Chondrocyte (in vitro differentiated cells): ENCODE measurements around the gene GSTA1. TPM values are rescaled to one million over a fixed set of nuclear protein-coding genes. Genes with fewer than 3 reads are reported as not detected.
"Not testable (repeated sequence)": the region's sequence is repeated elsewhere in the genome, so short reads cannot be mapped to it uniquely, and the experiment has no call there.

ENCODE experiments used
- DNase-seq: peaks from one replicate; pipeline ENCODE4 v3.0.0; 2021; ENCODE audit warnings: mixed read lengths, low spot score
- H3K27ac Mint-ChIP-seq: one replicate; pipeline ENCODE4 v1.8.0; 2021; ENCODE audit warnings: mild to moderate bottlenecking, moderate library complexity, mixed read lengths; ENCODE audit not compliant: unreplicated experiment
- H3K27me3 Mint-ChIP-seq: 2 replicates; pipeline ENCODE4 v1.8.0; 2021; ENCODE audit warnings: low read depth, mixed read lengths
- H3K36me3 Mint-ChIP-seq: 2 replicates; pipeline ENCODE4 v1.8.0; 2021; ENCODE audit warnings: low read depth, mixed read lengths
- H3K4me1 Mint-ChIP-seq: 2 replicates; pipeline ENCODE4 v1.8.0; 2021; ENCODE audit warnings: low read depth, mild to moderate bottlenecking, mixed read lengths
- H3K4me3 Mint-ChIP-seq: one replicate; pipeline ENCODE4 v1.8.0; 2021; ENCODE audit warnings: mild to moderate bottlenecking, moderate library complexity, mixed read lengths; ENCODE audit not compliant: unreplicated experiment
- H3K9me3 Mint-ChIP-seq: 2 replicates; pipeline ENCODE4 v1.8.0; 2021; ENCODE audit warnings: low read depth, mixed read lengths
- total RNA-seq: library from RNA; stranded (reverse); gene quantifications from 3 replicates; pipeline ENCODE4 v1.2.1, GENCODE V29; 2021
- TF ChIP-seq, protein P1 (sequence below): fragments of 200-600 bp; sonication (generic); IDR thresholded peaks from 2 replicates; pipeline ENCODE4 v1.5.0; 2021; ENCODE audit warnings: antibody characterized with exemption, mild to moderate bottlenecking, moderate library complexity

GSTA1 gene
- total RNA-seq, 1 donor from 2014 or later, result not detected

DNA sequence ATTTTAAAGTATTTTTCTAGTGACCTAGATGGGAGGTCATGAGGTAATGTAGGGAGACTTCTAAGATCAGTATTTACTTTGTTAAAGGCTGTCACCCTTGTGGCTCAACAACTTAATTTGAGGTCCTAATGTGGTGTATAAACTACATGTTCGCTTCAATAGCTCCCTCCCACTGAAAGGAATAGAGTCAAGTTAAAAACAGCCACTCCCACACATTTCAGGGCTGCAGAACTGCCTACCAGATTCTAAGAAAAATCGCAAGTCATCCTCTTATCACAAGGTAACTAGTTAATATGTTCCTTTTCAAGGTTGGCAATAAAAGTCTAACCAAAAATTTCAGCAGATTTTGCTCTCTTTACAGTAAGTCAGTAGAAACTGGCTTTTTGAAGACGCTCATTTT, 15.1 kb downstream of the GSTA1 start:
- DNase-seq, result no peak
- TF ChIP-seq, protein P1, sequence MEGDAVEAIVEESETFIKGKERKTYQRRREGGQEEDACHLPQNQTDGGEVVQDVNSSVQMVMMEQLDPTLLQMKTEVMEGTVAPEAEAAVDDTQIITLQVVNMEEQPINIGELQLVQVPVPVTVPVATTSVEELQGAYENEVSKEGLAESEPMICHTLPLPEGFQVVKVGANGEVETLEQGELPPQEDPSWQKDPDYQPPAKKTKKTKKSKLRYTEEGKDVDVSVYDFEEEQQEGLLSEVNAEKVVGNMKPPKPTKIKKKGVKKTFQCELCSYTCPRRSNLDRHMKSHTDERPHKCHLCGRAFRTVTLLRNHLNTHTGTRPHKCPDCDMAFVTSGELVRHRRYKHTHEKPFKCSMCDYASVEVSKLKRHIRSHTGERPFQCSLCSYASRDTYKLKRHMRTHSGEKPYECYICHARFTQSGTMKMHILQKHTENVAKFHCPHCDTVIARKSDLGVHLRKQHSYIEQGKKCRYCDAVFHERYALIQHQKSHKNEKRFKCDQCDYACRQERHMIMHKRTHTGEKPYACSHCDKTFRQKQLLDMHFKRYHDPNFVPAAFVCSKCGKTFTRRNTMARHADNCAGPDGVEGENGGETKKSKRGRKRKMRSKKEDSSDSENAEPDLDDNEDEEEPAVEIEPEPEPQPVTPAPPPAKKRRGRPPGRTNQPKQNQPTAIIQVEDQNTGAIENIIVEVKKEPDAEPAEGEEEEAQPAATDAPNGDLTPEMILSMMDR, result no peak
- no peaks in the 10 kb centered on the region for H3K27me3 Mint-ChIP-seq
- H3K36me3 Mint-ChIP-seq, result peaks cover 2% of the 10 kb centered on the region
- H3K4me1 Mint-ChIP-seq, result peaks cover 4% of the 10 kb centered on the region
- no peak overlapping the region for H3K27ac Mint-ChIP-seq
- H3K4me3 Mint-ChIP-seq, result no peak overlapping the region
- H3K9me3 Mint-ChIP-seq, result peaks cover 13% of the 10 kb centered on the region

DNA sequence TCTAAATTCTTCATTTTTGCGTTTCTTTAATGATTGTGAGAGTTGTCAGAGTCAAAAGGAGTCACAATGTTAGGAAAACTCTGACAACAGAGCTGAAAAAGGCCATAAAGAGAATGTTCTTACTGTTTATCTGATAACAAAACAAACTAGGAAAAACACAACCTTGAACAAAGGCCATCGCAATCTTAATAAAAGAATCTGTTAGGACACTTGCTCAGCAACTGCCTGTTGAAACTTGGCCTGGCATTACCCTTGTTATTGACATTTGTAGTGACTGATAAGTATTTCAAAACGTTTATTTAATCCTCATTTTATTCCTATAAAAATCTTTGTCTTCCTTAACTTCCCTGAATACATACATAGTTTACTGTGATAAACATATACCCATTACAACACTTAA, 15.7 kb downstream of the GSTA1 start:
- Mint-ChIP-seq H3K9me3 (peaks cover 10% of the 10 kb centered on the region), H3K36me3 (peaks cover 2% of the 10 kb centered on the region), H3K4me3 (no peak overlapping the region), H3K4me1 (peaks cover 4% of the 10 kb centered on the region), H3K27me3 (no peaks in the 10 kb centered on the region), H3K27ac (no peak overlapping the region)
- TF ChIP-seq, protein P1, result no peak
- no peak for DNase-seq

DNA sequence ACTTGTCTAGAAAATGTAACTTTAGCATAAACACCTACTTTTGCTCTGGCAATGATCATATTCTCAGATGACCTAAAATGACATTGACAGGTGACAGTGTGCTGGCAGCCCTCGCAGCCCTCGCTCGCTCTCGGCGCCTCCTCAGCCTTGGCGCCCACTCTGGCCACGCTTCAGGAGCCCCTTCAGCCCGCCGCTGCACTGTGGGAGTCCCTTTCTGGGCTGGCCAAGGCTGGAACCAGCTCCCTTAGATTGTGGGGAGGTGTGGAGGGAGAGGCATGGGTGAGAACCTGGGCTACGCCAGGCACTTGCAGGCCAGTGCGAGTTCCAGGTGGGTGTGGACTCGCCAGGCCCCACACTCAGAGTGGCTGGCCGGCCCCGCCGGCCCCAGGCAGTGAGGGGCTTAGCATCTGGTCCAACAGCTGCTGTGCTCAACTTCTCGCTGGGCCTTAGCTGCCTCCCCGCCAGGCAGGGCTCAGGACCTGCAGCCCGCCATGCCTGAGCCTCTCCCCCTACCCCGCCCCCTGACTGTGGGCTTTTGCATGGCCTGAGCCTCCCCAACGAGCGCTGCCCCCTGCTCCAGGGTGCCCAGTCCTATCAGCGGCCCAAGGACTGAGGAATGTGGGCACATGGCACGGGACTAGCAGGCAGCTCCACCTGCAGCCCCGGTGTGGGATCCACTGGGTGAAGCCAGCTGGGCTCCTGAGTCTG, 17.2 kb downstream of the GSTA1 start:
- no peak for DNase-seq
- Mint-ChIP-seq H3K4me3 (no peak overlapping the region), H3K27me3 (no peaks in the 10 kb centered on the region), H3K27ac (no peak overlapping the region), H3K4me1 (peaks cover 4% of the 10 kb centered on the region), H3K36me3 (no peaks in the 10 kb centered on the region), H3K9me3 (peaks cover 2% of the 10 kb centered on the region)
- TF ChIP-seq, protein P1, result no peak

DNA sequence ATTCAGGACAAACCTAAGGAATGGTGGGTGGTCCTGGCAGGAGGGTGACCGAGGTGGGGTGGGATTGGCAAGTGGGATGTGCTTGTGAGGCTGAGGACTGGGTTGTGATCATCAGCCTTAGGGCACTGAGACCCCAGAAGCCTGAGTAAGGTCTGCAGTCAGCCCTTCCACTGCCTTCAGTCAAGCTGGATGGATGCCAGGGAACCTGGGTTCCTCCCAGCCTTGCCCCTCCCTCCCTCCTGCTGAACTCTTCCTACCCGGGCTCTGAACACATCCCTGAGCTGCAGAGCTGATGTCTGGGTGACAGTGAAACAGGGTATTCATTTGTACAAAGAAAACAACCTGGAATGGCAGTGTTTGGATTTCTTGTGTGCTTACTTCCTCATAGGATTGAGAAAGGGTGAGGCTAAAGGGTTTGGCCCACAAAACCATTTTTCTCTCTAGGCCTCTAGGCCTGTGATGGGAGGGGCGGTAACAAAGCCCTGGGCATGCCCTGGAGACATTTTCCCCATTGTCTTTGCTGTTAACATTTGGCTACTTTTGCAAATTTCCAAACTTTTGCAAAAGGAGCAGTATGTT, 20.8 kb downstream of the GSTA1 start:
- not testable (repeated sequence) for H3K9me3 Mint-ChIP-seq, H3K27me3 Mint-ChIP-seq, H3K4me1 Mint-ChIP-seq, H3K4me3 Mint-ChIP-seq, DNase-seq, H3K27ac Mint-ChIP-seq, H3K36me3 Mint-ChIP-seq

DNA sequence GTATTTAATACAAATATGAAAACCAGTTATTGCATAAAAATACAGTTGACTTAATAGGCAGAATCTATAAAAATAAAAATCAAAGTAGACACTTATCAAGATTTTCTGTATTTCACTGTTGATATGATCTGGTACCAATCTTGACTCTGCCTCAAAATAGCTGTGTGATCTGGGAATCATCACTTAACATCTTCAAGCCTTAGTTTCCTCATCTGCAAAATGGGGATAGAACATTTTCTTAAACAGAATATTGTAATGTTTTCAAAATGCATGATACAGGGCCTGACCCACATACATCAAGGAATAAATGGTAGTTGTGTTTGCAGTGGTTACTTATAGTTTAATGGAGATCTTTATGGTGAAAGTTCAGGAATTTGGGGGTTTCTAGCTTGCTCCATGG, 21.4 kb downstream of the GSTA1 start:
- H3K9me3 Mint-ChIP-seq, H3K4me1 Mint-ChIP-seq, H3K27ac Mint-ChIP-seq, H3K27me3 Mint-ChIP-seq, H3K4me3 Mint-ChIP-seq, DNase-seq, H3K36me3 Mint-ChIP-seq: not testable (repeated sequence)

DNA sequence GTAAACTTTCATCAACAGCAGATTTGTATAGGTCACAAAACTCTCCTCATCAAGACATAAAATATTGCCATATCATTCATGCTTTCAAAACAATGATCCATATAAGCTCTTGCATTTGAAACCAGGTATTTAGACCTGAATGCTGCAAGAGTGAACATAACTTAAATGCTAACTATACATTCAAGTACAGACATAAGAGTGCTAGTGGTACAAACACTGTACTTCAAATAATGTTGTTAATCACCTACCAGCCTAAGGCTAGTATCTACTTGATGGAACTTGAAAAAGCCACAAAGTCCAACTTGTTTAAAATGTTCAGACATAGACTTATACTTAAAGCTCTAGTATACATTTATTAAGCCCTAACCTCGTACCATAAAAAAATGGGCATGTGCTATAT, 24.4 kb downstream of the GSTA1 start:
- Mint-ChIP-seq H3K27ac (no peak overlapping the region), H3K27me3 (peaks cover 11% of the 10 kb centered on the region), H3K4me3 (no peak overlapping the region), H3K9me3 (peaks cover 6% of the 10 kb centered on the region), H3K36me3 (no peaks in the 10 kb centered on the region), H3K4me1 (no peaks in the 10 kb centered on the region)
- DNase-seq, result no peak
- TF ChIP-seq, protein P1, result no peak

DNA sequence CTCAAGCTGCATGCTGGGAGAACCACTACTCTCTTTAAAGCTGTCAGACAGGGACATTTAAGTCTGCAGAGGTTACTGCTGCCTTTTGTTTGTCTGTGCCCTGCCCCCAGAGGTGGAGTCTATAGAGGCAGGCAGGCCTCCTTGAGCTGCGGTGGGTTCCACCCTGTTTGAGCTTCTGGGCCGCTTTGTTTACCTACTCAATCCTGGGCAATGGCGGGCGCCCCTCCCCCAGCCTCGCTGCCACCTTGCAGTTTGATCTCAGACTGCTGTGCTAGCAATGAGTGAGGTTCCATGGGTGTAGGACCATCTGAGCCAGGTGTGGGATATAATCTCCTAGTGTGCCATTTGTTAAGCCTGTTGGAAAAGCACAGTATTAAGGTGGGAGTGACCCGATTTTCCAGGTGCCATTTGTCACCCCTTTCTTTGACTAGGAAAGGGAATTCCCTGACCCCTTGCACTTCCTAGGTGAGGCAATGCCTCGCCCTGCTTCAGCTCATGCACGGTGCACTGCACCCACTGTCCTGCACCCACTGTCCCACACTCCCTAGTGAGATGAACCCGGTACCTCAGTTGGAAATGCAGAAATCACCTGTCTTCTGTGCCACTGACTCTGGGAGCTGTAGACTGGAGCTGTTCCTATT, 26.8 kb downstream of the GSTA1 start:
- not testable (repeated sequence) for H3K9me3 Mint-ChIP-seq, H3K27ac Mint-ChIP-seq, H3K36me3 Mint-ChIP-seq, H3K4me1 Mint-ChIP-seq, DNase-seq, H3K4me3 Mint-ChIP-seq
- peaks cover 16% of the 10 kb centered on the region for H3K27me3 Mint-ChIP-seq

DNA sequence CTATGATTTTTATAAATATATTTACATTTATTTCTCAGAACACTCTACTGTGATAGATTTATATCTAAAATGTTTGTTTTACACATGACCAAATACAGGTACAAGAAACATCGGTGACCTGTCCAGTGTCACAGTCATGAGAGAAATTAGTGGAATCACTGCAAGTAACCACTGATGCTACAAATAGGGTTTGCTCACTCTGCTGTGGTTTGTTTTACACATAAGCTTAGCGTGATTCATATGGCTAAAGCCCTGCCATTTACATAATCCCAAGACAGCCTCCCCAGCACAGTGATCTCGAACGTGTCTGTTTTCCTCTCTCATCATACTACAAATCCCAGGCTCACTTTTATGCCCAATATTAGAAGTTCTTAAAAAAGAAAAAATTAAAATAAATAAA, 34.2 kb downstream of the GSTA1 start:
- not testable (repeated sequence) for H3K36me3 Mint-ChIP-seq, H3K4me1 Mint-ChIP-seq, H3K27ac Mint-ChIP-seq, H3K4me3 Mint-ChIP-seq, H3K27me3 Mint-ChIP-seq, H3K9me3 Mint-ChIP-seq, DNase-seq

DNA sequence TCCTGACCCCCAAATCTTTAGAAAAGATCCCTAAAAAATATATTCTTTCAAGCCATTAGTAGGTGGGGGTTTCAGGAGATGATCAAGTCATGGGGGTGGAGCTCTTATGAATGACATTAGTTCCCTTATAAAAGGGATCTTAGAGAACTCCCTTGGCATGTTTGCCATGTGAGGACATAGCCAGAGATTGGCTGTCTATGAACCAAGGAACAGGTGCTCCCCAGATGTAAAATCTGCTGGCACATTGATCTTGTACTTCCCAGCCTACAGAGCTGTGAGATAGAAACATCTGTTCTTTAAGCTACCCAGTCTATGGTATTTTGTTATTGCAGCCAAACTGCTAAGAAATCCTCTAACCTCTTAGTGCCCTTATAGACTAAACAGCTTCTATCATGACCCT, 36.0 kb downstream of the GSTA1 start:
- not testable (repeated sequence) for H3K27me3 Mint-ChIP-seq, H3K9me3 Mint-ChIP-seq, H3K27ac Mint-ChIP-seq, H3K36me3 Mint-ChIP-seq, H3K4me3 Mint-ChIP-seq, H3K4me1 Mint-ChIP-seq, DNase-seq
